Measurements from ENCODE around the gene FEZ2.

The FEZ2 gene

GRCh38 chr2:36594849-36595248, 3.1 kb downstream of the FEZ2 start:
- no peak for DNase-seq (ENCODE audit: low spot score)
- no peak for TF ChIP-seq CTCF (IDR thresholded peaks at IDR 0.05; ENCODE audit: borderline replicate concordance, control extremely low read depth, extremely low read depth, insufficient read depth, missing control alignments)
- in situ Hi-C loops (cut with MboI; ENCODE audit: low sequenced_read_pairs, unreplicated experiment), result no loop called here

GRCh38 chr2:36589230-36589630, 8.7 kb downstream of the FEZ2 start:
- TF ChIP-seq CTCF (IDR thresholded peaks at IDR 0.05; ENCODE audit: borderline replicate concordance, control extremely low read depth, extremely low read depth, insufficient read depth, missing control alignments), result no peak
- DNase-seq (ENCODE audit: low spot score), result no peak
- in situ Hi-C loops (cut with MboI; ENCODE audit: low sequenced_read_pairs, unreplicated experiment), result no loop called here

GRCh38 chr2:36587556-36587955, 10.4 kb downstream of the FEZ2 start:
- DNase-seq (ENCODE audit: low spot score), result no peak
- TF ChIP-seq CTCF (IDR thresholded peaks at IDR 0.05; ENCODE audit: borderline replicate concordance, control extremely low read depth, extremely low read depth, insufficient read depth, missing control alignments), result no peak
- in situ Hi-C loops (cut with MboI; ENCODE audit: low sequenced_read_pairs, unreplicated experiment), result no loop called here

GRCh38 chr2:36587101-36587500, 10.9 kb downstream of the FEZ2 start:
- no peak for DNase-seq (ENCODE audit: low spot score)
- in situ Hi-C loops (cut with MboI; ENCODE audit: low sequenced_read_pairs, unreplicated experiment), result no loop called here
- TF ChIP-seq CTCF (IDR thresholded peaks at IDR 0.05; ENCODE audit: borderline replicate concordance, control extremely low read depth, extremely low read depth, insufficient read depth, missing control alignments), result no peak

- in situ Hi-C loops (cut with MboI; ENCODE audit: low sequenced_read_pairs, unreplicated experiment), result no loop called here
- no peak for DNase-seq (ENCODE audit: low spot score)
- TF ChIP-seq CTCF (IDR thresholded peaks at IDR 0.05; ENCODE audit: borderline replicate concordance, control extremely low read depth, extremely low read depth, insufficient read depth, missing control alignments), result no peak
Measured at GRCh38 chr2:36586672-36587071, 11.3 kb downstream of the FEZ2 start.

- in situ Hi-C loops (cut with MboI; ENCODE audit: low sequenced_read_pairs, unreplicated experiment), result no loop called here
- TF ChIP-seq CTCF (IDR thresholded peaks at IDR 0.05; ENCODE audit: borderline replicate concordance, control extremely low read depth, extremely low read depth, insufficient read depth, missing control alignments), result no peak
Measured at GRCh38 chr2:36584148-36584794, 13.7 kb downstream of the FEZ2 start.

More at GRCh38 chr2:36584148-36584794, 13.7 kb downstream of the FEZ2 start:
- no peak for DNase-seq (ENCODE audit: low spot score)

Measured in GM13976 (cell line).